Esophagus muscularis mucosa (tissue), 4 donors: ENCODE measurements around the gene SCO1. TPM values are rescaled to one million over a fixed set of nuclear protein-coding genes. Genes with fewer than 3 reads are reported as not detected.

Experiments
- DNase-seq: peaks from one replicate; pipeline ENCODE4 v3.0.0-alpha.2; 2017; ENCODE audit errors: extremely low spot score
- H3K27ac ChIP-seq, 4 donors: fragments of 200-600 bp; sonication (generic); replicated peaks in 1 of 4; 1 replicate in 3 of 4; 2 replicates in 1 of 4; pipeline ENCODE4 v1.5.1; 2016 to 2019; ENCODE audit warnings: mild to moderate bottlenecking in 1 of 4
- H3K27me3 ChIP-seq, 4 donors: fragments of 200-600 bp; sonication (generic); one replicate each; pipeline versions ENCODE4 v1.5.1 to v1.6.0; 2016 to 2019
- H3K36me3 ChIP-seq, 4 donors: fragments of 200-600 bp; sonication (generic); one replicate each; pipeline ENCODE4 v1.5.1; 2016 to 2019
- H3K4me1 ChIP-seq, 4 donors: fragments of 200-600 bp; sonication (generic); one replicate each; pipeline ENCODE4 v1.5.1; 2016 to 2019
- H3K4me3 ChIP-seq, 4 donors: fragments of 200-600 bp; sonication (generic); 1 replicate in 2 of 4; 2 replicates in 2 of 4; pipeline ENCODE4 v1.5.1; 2016 to 2019; ENCODE audit warnings: mild to moderate bottlenecking in 4 of 4, moderate library complexity in 1 of 4
- H3K9me3 ChIP-seq, 4 donors: fragments of 200-600 bp; sonication (generic); 1 replicate in 3 of 4; 2 replicates in 1 of 4; pipeline ENCODE4 v1.5.1; 2016 to 2019
- EP300 ChIP-seq: sonication (generic); formaldehyde crosslinking; IDR thresholded peaks from one replicate; pipeline ENCODE4 v1.6.1; 2017; ENCODE audit warnings: antibody characterized with exemption
- POLR2A ChIP-seq: fragments of 450-650 bp; IDR thresholded peaks from one replicate; pipeline ENCODE4 v1.6.1; 2017; ENCODE audit warnings: antibody characterized with exemption, moderate library complexity, mild to moderate bottlenecking, low read depth
- POLR2AphosphoS5 ChIP-seq, 2 donors: sonication (generic); formaldehyde crosslinking; IDR thresholded peaks; one replicate each; pipeline ENCODE4 v1.6.1; 2017; ENCODE audit warnings: antibody characterized with exemption in 2 of 2
- WGBS: methylation state at CpG from one replicate; pipeline ENCODE4 v1.1.5; 2018; 5-methylcytosine and 5-hydroxymethylcytosine counted together
- intact Hi-C: fragments of 100-400 bp; cut with DNase I; formaldehyde crosslinking; loops from one replicate; pipeline ENCODE4 v1.15.1; 2023
- total RNA-seq, 4 donors: library from RNA; depleted of rRNA; stranded (reverse); fragments of >200 nt; gene quantifications; one replicate each; pipeline versions ENCODE4 v1.1.0 to v1.2.1, GENCODE V29; 2016
- TF ChIP-seq, protein P1 (sequence below), 3 experiments: fragments of 200-600 bp in 2 of 3; fragments of 450-650 bp in 1 of 3; sonication (generic) in 2 of 3; IDR thresholded peaks; one replicate each; pipeline ENCODE4 v1.5.1; 2017 to 2019; ENCODE audit warnings: antibody characterized with exemption in 3 of 3, mild to moderate bottlenecking in 2 of 3, moderate library complexity in 1 of 3

The SCO1 gene
- total RNA-seq, 4 donors from 2014 or later: 16.7 to 23.1 (median 18.6) TPM

DNA sequence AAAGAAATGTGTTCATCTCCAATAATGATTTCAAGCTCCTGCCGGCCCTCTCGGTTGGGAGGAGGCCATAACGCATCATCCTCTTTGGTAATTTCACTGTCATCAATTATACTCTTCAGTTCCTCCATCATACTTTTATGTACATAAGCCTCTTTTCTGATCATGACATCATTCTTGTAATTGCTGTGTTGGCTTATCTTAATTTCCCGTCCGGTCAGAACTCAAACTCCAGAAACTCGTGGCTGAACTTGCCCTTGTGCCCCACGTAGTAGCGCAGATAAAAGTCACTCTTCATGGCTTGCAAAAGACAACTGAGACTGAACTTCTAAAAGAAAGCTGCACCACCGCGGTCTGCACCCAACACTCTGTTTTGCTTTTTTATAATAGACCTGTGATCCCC is 18.9 kb upstream of the SCO1 start:
- 95% methylated on average over 10 of the region's 10 CpGs for WGBS
- no peak for DNase-seq
- no peaks in the 10 kb centered on the region for H3K27me3 ChIP-seq
- no peaks in the 10 kb centered on the region for H3K4me1 ChIP-seq
- H3K27ac ChIP-seq: no peak overlapping the region
- intact Hi-C loops: loop anchor here (5.0 kb wide), 1 partner anchor 49 kb away; no protein-coding TSS in a partner anchor
- no peak overlapping the region for H3K4me3 ChIP-seq
- no peaks in the 10 kb centered on the region for H3K9me3 ChIP-seq
- no peak for TF ChIP-seq EP300
- no peak for TF ChIP-seq POLR2A
- TF ChIP-seq, protein P1, sequence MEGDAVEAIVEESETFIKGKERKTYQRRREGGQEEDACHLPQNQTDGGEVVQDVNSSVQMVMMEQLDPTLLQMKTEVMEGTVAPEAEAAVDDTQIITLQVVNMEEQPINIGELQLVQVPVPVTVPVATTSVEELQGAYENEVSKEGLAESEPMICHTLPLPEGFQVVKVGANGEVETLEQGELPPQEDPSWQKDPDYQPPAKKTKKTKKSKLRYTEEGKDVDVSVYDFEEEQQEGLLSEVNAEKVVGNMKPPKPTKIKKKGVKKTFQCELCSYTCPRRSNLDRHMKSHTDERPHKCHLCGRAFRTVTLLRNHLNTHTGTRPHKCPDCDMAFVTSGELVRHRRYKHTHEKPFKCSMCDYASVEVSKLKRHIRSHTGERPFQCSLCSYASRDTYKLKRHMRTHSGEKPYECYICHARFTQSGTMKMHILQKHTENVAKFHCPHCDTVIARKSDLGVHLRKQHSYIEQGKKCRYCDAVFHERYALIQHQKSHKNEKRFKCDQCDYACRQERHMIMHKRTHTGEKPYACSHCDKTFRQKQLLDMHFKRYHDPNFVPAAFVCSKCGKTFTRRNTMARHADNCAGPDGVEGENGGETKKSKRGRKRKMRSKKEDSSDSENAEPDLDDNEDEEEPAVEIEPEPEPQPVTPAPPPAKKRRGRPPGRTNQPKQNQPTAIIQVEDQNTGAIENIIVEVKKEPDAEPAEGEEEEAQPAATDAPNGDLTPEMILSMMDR (IDR thresholded peaks at IDR 0.05): no peak
- TF ChIP-seq POLR2AphosphoS5 (IDR thresholded peaks at IDR 0.05): no peak
- H3K36me3 ChIP-seq: peaks cover 18 to 77% (median 23%) of the 10 kb centered on the region in 4 donors

DNA sequence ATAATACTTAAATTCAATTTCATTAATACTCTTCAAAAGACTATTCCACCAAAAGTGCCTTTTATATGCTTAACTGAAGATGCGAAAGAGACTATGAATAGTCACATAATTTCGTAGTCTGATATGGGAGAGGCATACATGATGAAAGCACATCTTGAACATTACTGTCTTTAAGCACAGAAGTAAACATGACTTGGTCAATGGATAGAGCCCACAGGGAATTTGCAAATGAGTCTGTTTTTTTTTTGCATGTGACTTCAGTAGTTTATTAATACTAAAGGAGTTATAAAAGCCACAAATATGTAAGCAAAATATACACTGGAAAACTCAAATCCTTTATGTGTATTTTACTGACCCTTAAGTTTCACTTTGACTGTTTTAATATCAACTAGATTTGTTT is 16.0 kb upstream of the SCO1 start:
- WGBS: 93% methylated on average over 2 of the region's 2 CpGs
- Histone ChIP-seq H3K27ac (no peak overlapping the region), H3K4me1 (no peaks in the 10 kb centered on the region), H3K27me3 (no peaks in the 10 kb centered on the region), H3K4me3 (no peak overlapping the region), H3K9me3 (no peaks in the 10 kb centered on the region), H3K36me3 (peaks cover 27 to 78% (median 47%) of the 10 kb centered on the region in 4 donors)
- no peak for DNase-seq
- TF ChIP-seq, protein P1 (IDR thresholded peaks at IDR 0.05): no peak
- TF ChIP-seq POLR2A: no peak
- no peak for TF ChIP-seq EP300
- no peak for TF ChIP-seq POLR2AphosphoS5 (IDR thresholded peaks at IDR 0.05)
- intact Hi-C loops: no loop called here

DNA sequence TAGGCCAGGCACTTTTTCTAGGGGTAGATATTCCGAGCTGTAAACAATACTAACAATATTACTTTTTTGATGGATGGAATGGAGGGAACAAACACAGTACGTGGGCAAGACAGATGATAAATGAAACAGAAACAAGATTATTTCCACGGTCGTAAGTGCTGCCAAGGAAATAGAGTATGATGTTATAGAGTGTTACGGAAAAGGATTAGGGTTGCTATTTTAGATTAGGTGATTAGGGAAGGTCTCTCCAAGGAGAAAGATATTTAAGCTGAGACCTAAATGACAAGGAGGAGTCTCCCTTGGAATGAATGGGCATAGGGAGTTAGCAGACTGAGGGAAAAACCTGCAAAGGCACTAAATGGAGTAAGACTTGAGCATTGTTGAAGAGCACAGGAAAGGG is 8.4 kb upstream of the SCO1 start:
- WGBS: 72% methylated on average over 5 of the region's 5 CpGs
- no peak overlapping the region for H3K4me3 ChIP-seq
- DNase-seq: no peak
- H3K4me1 ChIP-seq: peaks cover 0 to 8% (median 4%) of the 10 kb centered on the region in 4 donors
- TF ChIP-seq POLR2AphosphoS5 (IDR thresholded peaks at IDR 0.05): no peak
- TF ChIP-seq, protein P1 (IDR thresholded peaks at IDR 0.05): no peak
- no peak for TF ChIP-seq POLR2A
- TF ChIP-seq EP300: no peak
- intact Hi-C loops: no loop called here
- H3K27me3 ChIP-seq: no peaks in the 10 kb centered on the region
- no peak overlapping the region for H3K27ac ChIP-seq
- H3K36me3 ChIP-seq: peaks cover 21 to 60% (median 55%) of the 10 kb centered on the region in 4 donors
- H3K9me3 ChIP-seq: no peaks in the 10 kb centered on the region

DNA sequence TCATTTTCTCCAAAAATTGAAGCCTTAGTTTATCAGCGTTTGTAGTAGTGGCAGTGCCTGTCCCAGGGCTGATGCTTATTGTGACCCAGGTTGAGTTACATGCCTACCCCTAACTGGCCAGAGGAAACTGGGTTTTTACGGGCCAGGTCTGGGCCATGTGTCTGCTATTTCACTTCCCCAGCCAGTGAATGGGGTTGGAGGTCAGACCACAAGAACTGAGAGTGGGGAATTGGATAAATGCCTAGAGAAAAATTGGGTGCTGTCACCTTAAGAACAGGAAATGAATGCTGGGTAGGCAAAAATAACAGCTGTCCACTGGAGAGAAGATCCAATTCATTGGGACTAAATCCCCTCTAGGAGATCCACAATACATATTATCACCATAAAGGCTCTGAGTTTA is 5.2 kb upstream of the SCO1 start:
- 74% methylated on average over 2 of the region's 2 CpGs for WGBS

More for the DNA sequence above, 5.2 kb upstream of the SCO1 start:
- H3K36me3 ChIP-seq: peaks cover 8 to 29% (median 26%) of the 10 kb centered on the region in 4 donors
- H3K27me3 ChIP-seq: no peaks in the 10 kb centered on the region
- no peak overlapping the region for H3K4me3 ChIP-seq
- peaks cover 3 to 27% (median 16%) of the 10 kb centered on the region in 4 donors for H3K4me1 ChIP-seq
- no peak for DNase-seq
- H3K9me3 ChIP-seq: no peaks in the 10 kb centered on the region
- no peak overlapping the region for H3K27ac ChIP-seq
- intact Hi-C loops: no loop called here
- TF ChIP-seq POLR2AphosphoS5 (IDR thresholded peaks at IDR 0.05): no peak
- TF ChIP-seq, protein P1 (IDR thresholded peaks at IDR 0.05): no peak
- TF ChIP-seq POLR2A: no peak
- TF ChIP-seq EP300: no peak
